HepG2 (cell line): ENCODE measurements around the gene MFAP4. TPM values are rescaled to one million over a fixed set of nuclear protein-coding genes. Genes with fewer than 3 reads are reported as not detected.
A peak's percentile ranks its signal among the peaks of the same experiment; 100 is the strongest.

Experiments used
- ATRX ChIP-seq: sonication (generic); formaldehyde crosslinking; IDR thresholded peaks from 2 replicates; pipeline ENCODE4 v1.4.0; 2020; ENCODE audit warnings: missing genetic modification reagents, borderline replicate concordance
- EHMT2 ChIP-seq: fragments of 200-600 bp; sonication (generic); IDR thresholded peaks from 2 replicates; pipeline ENCODE4 v1.7.0; 2017; ENCODE audit warnings: antibody characterized with exemption, low read depth, low read length, borderline replicate concordance
- JUN ChIP-seq: sonication (generic); formaldehyde crosslinking; IDR thresholded peaks from 2 replicates; pipeline ENCODE4 v1.4.0; 2020; ENCODE audit warnings: mild to moderate bottlenecking, missing genetic modification reagents
- KDM6A ChIP-seq: IDR thresholded peaks from 2 replicates; pipeline ENCODE4 v1.6.1; 2016; ENCODE audit warnings: low read depth
- KMT2B ChIP-seq: IDR thresholded peaks from 2 replicates; pipeline ENCODE4 v1.6.1; 2016; ENCODE audit warnings: missing genetic modification reagents, missing compliant biosample characterization
- MTF1 ChIP-seq: sonication (generic); formaldehyde crosslinking; IDR thresholded peaks from 2 replicates; pipeline ENCODE4 v1.5.0; 2020; ENCODE audit warnings: missing genetic modification reagents
- NFE2 ChIP-seq: sonication (generic); formaldehyde crosslinking; IDR thresholded peaks from 2 replicates; pipeline ENCODE4 v1.4.0; 2020; ENCODE audit warnings: missing genetic modification reagents
- NFIC ChIP-seq: IDR thresholded peaks from 2 replicates; pipeline ENCODE4 v1.6.1; 2012; ENCODE audit warnings: mild to moderate bottlenecking, low read length, inconsistent platforms
- NFYC ChIP-seq: IDR thresholded peaks from 2 replicates; pipeline ENCODE4 v1.6.1; 2016; ENCODE audit warnings: missing genetic modification reagents, missing compliant biosample characterization
- RARA ChIP-seq: IDR thresholded peaks from 2 replicates; pipeline ENCODE4 v1.6.1; 2016; ENCODE audit warnings: missing genetic modification reagents, missing compliant biosample characterization
- SRSF9 ChIP-seq: fragments of 200-400 bp; formaldehyde crosslinking; IDR thresholded peaks from 2 replicates; pipeline ENCODE4 v1.6.1; 2018; ENCODE audit warnings: borderline replicate concordance, mild to moderate bottlenecking, low read depth, low read length; ENCODE audit not compliant: insufficient read depth, poor library complexity, severe bottlenecking
- TEF ChIP-seq: sonication (generic); formaldehyde crosslinking; IDR thresholded peaks from 2 replicates; pipeline ENCODE4 v1.5.0; 2020; ENCODE audit warnings: missing genetic modification reagents
- ZFP90 ChIP-seq: sonication (generic); formaldehyde crosslinking; IDR thresholded peaks from 2 replicates; pipeline ENCODE4 v1.8.0; 2022; ENCODE audit warnings: missing genetic modification reagents, mild to moderate bottlenecking, inconsistent platforms, borderline replicate concordance
- ZNF230 ChIP-seq: sonication (generic); formaldehyde crosslinking; IDR thresholded peaks from 2 replicates; pipeline ENCODE4 v1.4.0; 2020; ENCODE audit warnings: mild to moderate bottlenecking, missing genetic modification reagents
- ZNF34 ChIP-seq: sonication (generic); formaldehyde crosslinking; IDR thresholded peaks from 2 replicates; pipeline ENCODE4 v1.4.0; 2020; ENCODE audit warnings: mild to moderate bottlenecking, missing genetic modification reagents, borderline replicate concordance
- ZNF609 ChIP-seq: sonication (generic); formaldehyde crosslinking; IDR thresholded peaks from 2 replicates; pipeline ENCODE4 v1.4.0; 2020; ENCODE audit warnings: mild to moderate bottlenecking, missing genetic modification reagents, borderline replicate concordance
- polyA plus RNA-seq, 8 experiments: library from polyadenylated mRNA; depleted of rRNA in 3 of 8; stranded (reverse) in 7 of 8; unstranded in 1 of 8; fragments of >200 nt; fragmentation: Illumina TruSeq in 4 of 8; extraction: Trizol in 4 of 8; gene quantifications; 2 replicates each; pipeline versions ENCODE4 v1.2.1 to v1.2.3, GENCODE V29; 2011 to 2016; ENCODE audit warnings: low read depth in 4 of 8, missing spikeins in 1 of 8, mixed read lengths in 1 of 8; ENCODE audit not compliant: insufficient read depth in 1 of 8
- total RNA-seq, 5 experiments: library from RNA; depleted of rRNA; stranded (reverse); fragments of >200 nt; fragmentation: Illumina TruSeq; extraction: Trizol; gene quantifications; 2 replicates each; pipeline ENCODE4 v1.2.3, GENCODE V29; 2016; ENCODE audit warnings: low read depth in 1 of 5
- TF ChIP-seq, protein P1 (sequence below): sonication (generic); formaldehyde crosslinking; IDR thresholded peaks from 2 replicates; pipeline ENCODE4 v1.8.1; 2023; ENCODE audit warnings: missing genetic modification reagents, inconsistent platforms, borderline replicate concordance
- TF ChIP-seq, protein P2 (sequence below): sonication (generic); formaldehyde crosslinking; conservative IDR thresholded peaks from 2 replicates; pipeline ENCODE4 v1.4.0; 2020; ENCODE audit warnings: missing genetic modification reagents
- TF ChIP-seq, protein P3 (sequence below): sonication (generic); formaldehyde crosslinking; IDR thresholded peaks from 2 replicates; pipeline ENCODE4 v1.4.0; 2020; ENCODE audit warnings: low read depth, mild to moderate bottlenecking, missing genetic modification reagents

Gene MFAP4
- total and polyA plus RNA-seq, 2 of the 13 experiments (the other 11 are each of a cell fraction or from before 2014, with no cell fraction given), result 0.08 TPM; not detected in 1

GRCh38 chr17:19377602-19378415 lies 9.2 kb downstream of the MFAP4 start (continued):
- TF ChIP-seq TEF, result no peak
- TF ChIP-seq KMT2B (CRISPR knock-in tag), result no peak; the same call in 1 of the 2 replicates
- 0 out of 2 replicates have a peak, but pooled peaks have one; percentile 18 for TF ChIP-seq RARA
- peak; percentile 86; the same call in 1 of the 2 replicates for TF ChIP-seq ZFP90 (CRISPR knock-in tag)
- TF ChIP-seq JUN (CRISPR knock-in tag), result peak; percentile 48; the same call in 1 of the 2 replicates
- TF ChIP-seq, protein P1, sequence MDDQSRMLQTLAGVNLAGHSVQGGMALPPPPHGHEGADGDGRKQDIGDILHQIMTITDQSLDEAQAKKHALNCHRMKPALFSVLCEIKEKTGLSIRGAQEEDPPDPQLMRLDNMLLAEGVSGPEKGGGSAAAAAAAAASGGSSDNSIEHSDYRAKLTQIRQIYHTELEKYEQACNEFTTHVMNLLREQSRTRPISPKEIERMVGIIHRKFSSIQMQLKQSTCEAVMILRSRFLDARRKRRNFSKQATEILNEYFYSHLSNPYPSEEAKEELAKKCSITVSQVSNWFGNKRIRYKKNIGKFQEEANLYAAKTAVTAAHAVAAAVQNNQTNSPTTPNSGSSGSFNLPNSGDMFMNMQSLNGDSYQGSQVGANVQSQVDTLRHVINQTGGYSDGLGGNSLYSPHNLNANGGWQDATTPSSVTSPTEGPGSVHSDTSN (CRISPR knock-in tag), result no peak
- TF ChIP-seq EHMT2, result no peak; the same call in 1 of the 2 replicates
- TF ChIP-seq ZNF230 (CRISPR knock-in tag), result peak; percentile 91; the same call in 1 of the 2 replicates
- no peak for TF ChIP-seq NFIC
- TF ChIP-seq KDM6A (CRISPR knock-in tag), result no peak
- TF ChIP-seq, protein P2, sequence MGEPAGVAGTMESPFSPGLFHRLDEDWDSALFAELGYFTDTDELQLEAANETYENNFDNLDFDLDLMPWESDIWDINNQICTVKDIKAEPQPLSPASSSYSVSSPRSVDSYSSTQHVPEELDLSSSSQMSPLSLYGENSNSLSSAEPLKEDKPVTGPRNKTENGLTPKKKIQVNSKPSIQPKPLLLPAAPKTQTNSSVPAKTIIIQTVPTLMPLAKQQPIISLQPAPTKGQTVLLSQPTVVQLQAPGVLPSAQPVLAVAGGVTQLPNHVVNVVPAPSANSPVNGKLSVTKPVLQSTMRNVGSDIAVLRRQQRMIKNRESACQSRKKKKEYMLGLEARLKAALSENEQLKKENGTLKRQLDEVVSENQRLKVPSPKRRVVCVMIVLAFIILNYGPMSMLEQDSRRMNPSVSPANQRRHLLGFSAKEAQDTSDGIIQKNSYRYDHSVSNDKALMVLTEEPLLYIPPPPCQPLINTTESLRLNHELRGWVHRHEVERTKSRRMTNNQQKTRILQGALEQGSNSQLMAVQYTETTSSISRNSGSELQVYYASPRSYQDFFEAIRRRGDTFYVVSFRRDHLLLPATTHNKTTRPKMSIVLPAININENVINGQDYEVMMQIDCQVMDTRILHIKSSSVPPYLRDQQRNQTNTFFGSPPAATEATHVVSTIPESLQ (CRISPR knock-in tag), result no peak
- TF ChIP-seq SRSF9, result no peak
- TF ChIP-seq ZNF34, result 0 out of 2 replicates have a peak, but pooled peaks have one; percentile 61
- 0 out of 2 replicates have a peak, but pooled peaks have one; percentile 87 for TF ChIP-seq NFYC
- no peak for TF ChIP-seq MTF1 (CRISPR knock-in tag)
- TF ChIP-seq, protein P3, sequence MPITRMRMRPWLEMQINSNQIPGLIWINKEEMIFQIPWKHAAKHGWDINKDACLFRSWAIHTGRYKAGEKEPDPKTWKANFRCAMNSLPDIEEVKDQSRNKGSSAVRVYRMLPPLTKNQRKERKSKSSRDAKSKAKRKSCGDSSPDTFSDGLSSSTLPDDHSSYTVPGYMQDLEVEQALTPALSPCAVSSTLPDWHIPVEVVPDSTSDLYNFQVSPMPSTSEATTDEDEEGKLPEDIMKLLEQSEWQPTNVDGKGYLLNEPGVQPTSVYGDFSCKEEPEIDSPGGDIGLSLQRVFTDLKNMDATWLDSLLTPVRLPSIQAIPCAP, result no peak
- no peak for TF ChIP-seq ATRX (CRISPR knock-in tag)
- no peak for TF ChIP-seq NFE2 (CRISPR knock-in tag)
- TF ChIP-seq ZNF609, result peak; percentile 56; the same call in 1 of the 2 replicates
